ENCODE data around the gene PLSCR3.

Gene PLSCR3

DNA sequence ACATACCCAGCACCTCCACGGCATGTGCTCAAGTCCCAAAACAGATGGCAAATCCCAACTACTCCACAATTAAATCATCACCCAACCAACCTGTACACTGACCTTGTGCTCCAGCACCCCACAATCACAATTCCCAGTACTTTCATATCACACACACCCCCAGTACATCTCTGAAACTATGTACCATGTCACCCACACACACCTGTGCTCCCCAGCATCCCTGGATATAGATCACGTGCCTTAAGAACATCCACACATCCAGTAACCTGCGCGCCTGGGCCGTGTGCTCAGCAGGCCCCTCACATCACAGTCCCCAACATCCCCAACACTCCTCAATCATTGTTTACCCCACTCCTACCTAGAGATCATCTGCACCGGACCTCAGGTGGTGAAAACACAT is 15.4 kb upstream of the PLSCR3 start:
- no peak for DNase-seq (ENCODE audit: low spot score)
- TF ChIP-seq, protein P1, sequence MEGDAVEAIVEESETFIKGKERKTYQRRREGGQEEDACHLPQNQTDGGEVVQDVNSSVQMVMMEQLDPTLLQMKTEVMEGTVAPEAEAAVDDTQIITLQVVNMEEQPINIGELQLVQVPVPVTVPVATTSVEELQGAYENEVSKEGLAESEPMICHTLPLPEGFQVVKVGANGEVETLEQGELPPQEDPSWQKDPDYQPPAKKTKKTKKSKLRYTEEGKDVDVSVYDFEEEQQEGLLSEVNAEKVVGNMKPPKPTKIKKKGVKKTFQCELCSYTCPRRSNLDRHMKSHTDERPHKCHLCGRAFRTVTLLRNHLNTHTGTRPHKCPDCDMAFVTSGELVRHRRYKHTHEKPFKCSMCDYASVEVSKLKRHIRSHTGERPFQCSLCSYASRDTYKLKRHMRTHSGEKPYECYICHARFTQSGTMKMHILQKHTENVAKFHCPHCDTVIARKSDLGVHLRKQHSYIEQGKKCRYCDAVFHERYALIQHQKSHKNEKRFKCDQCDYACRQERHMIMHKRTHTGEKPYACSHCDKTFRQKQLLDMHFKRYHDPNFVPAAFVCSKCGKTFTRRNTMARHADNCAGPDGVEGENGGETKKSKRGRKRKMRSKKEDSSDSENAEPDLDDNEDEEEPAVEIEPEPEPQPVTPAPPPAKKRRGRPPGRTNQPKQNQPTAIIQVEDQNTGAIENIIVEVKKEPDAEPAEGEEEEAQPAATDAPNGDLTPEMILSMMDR (IDR thresholded peaks at IDR 0.05; ENCODE audit: extremely low read depth, missing control alignments) = no peak

DNA sequence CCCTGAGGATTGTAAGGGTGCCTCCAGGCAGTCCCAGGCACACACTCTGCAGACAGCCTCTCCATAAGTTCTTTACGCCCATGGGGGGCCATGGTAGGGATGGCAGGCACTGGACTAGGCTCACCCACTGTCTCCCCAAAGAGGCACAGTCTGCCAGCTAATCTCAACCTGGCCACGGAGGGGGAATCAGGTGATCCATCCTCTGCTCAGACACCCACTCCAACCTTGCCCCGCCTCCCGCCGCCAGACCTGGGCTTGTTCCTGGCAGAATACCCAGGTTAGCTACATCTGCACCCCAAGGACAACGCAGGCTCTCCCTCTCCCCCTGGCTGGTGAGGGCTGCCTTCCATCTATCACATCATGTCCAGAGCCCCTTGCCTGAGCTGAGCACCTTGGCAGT is 14.5 kb upstream of the PLSCR3 start:
- DNase-seq (ENCODE audit: low spot score) = no peak
- TF ChIP-seq, protein P1 (IDR thresholded peaks at IDR 0.05; ENCODE audit: extremely low read depth, missing control alignments) = no peak

DNA sequence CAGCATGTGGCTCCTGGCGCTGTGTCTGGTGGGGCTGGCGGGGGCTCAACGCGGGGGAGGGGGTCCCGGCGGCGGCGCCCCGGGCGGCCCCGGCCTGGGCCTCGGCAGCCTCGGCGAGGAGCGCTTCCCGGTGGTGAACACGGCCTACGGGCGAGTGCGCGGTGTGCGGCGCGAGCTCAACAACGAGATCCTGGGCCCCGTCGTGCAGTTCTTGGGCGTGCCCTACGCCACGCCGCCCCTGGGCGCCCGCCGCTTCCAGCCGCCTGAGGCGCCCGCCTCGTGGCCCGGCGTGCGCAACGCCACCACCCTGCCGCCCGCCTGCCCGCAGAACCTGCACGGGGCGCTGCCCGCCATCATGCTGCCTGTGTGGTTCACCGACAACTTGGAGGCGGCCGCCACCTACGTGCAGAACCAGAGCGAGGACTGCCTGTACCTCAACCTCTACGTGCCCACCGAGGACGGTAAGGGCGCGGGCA is 14.0 kb upstream of the PLSCR3 start:
- TF ChIP-seq, protein P1 (IDR thresholded peaks at IDR 0.05; ENCODE audit: extremely low read depth, missing control alignments) = no peak

DNA sequence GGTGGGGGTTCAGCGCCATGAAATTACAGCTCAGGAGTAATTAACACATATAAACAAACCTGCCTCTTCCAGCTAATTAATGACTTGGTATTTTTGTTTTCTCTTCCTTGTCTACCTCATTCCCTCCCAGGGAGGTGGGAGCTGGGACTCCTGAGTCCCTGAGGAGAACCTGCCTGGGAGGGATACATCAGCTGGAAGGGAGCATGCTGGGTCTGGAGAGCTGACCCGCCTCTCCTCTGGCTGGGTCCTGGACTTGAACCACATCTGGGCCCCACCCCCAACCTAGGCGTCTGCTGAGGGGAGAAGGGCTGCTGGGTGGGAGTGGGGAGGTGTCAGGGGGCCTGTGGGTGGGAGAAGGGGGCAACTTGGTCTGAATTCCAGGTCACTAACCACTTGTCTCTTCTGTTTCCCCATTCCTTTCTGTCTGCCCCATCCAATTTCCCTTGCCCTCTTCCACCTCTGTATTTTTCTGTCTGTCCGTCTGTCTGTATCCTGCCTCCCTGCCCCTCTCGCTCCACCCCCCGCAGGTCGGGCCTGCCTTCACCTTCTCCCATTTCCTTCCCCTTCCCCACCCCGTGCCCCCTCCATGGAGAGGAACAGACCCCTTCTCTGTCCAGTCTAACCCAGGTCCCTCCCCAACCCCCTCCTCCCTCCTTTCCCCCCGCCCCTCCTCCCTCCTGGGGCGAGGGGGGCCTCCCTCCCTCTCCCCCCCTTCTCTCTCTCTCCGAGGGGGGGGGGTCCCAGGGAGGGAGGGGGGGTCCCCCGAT is 13.3 kb upstream of the PLSCR3 start, which contains the start of gene NLGN2:
Gene NLGN2, plus strand, starts transcription at position 361 of the 767 bp plus-strand sequence. CDS start 411 bp downstream, outside the sequence.
- no peak for DNase-seq (ENCODE audit: low spot score)
- TF ChIP-seq, protein P1 (IDR thresholded peaks at IDR 0.05; ENCODE audit: extremely low read depth, missing control alignments) = no peak

More for the DNA sequence above, 14.0 kb upstream of the PLSCR3 start:
- DNase-seq (ENCODE audit: low spot score) = no peak

DNA sequence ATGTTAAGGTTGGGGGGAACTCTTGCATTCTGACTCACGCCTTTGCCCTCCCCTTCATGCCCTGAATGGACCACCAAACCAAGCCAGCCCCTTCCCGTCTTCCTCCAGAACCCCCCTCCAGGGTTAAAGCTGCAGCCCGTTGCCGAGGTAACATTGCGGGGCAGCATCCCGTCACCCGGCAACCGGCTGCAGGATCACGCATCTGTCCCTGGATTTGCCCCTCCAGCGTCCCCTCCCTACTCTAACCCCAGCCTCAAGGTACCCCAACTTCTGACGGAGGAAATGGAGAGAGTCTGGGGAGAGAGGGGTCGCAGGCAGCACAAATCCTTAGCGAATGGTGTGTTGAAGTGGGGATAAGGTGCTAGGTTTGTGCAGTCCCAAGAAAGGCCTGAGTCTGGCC is 12.8 kb upstream of the PLSCR3 start:
- TF ChIP-seq, protein P1 (IDR thresholded peaks at IDR 0.05; ENCODE audit: extremely low read depth, missing control alignments) = no peak
- no peak for DNase-seq (ENCODE audit: low spot score)

DNA sequence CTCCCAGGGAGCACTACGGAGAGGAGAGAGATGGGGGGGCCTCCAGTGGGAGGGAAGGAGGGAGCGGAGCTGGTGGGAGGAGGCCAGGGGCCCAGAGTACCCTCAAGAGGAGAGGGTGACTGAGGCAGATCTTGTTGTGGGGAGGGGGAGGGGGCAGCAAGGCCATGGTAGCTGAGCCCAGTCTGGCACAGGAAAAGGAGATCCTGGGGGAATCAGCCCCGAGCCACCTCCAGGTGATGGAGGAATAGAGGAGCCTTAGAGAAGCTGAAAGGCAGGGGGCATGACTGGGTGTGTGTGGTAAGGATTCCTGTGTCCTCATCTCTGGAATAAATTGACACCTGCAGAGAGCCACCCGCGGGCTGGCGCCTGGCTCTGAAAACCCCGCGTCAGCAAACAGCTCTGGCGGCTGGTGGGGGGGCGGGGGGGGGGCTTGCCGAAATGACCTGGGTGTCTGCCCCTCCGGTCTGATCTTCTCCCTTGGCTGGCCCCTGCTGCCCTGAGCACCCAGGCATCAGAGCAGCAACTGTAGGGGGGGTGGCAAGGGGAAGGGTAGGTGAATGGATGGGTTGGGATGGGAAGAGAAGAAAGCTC is 12.0 kb upstream of the PLSCR3 start:
- TF ChIP-seq, protein P1 (IDR thresholded peaks at IDR 0.05; ENCODE audit: extremely low read depth, missing control alignments) = no peak
- DNase-seq (ENCODE audit: low spot score) = no peak
